GM12878 (cell line): Measurements from ENCODE around the gene SNX3. TPM values are rescaled to one million over a fixed set of nuclear protein-coding genes. Genes with fewer than 3 reads are reported as not detected.

Experiments used
- ATAC-seq: fragments of 200-7000 bp; cut with Tn5 transposase; 3 replicates; pipeline ENCODE4 v1.9.1; 2020; ENCODE audit warnings: mild to moderate bottlenecking, moderate library complexity
- BruUV-seq: library from RNA; stranded (reverse); fragments of 400-500 nt; replicated peaks from 2 replicates; lab custom pipeline; 2021; lab: Mats Ljungman, UMichigan
- CTCF ChIA-PET: fragments of 300-600 bp; sonication (Branson Sonifier 250); formaldehyde crosslinking; extraction: SDS; loops from one replicate; lab custom pipeline; 2021; ENCODE audit warnings: inconsistent platforms; lab: Yijun Ruan, JAX
- POLR2A ChIA-PET: fragments of 350-600 bp; formaldehyde crosslinking; extraction: SDS; loops from one replicate; lab custom pipeline; 2021; ENCODE audit warnings: inconsistent platforms; lab: Charles Lee
- RAD21 ChIA-PET: fragments of 300-600 bp; sonication (Branson Sonifier 250); formaldehyde crosslinking; loops from one replicate; lab custom pipeline; 2023; ENCODE audit warnings: antibody characterized with exemption; ENCODE audit not compliant: unreplicated experiment; lab: Charles Lee
- SMC1A ChIA-PET: fragments of 300-600 bp; sonication (Branson Sonifier 250); formaldehyde crosslinking; loops from one replicate; lab custom pipeline; 2023; ENCODE audit not compliant: unreplicated experiment, uncharacterized antibody; lab: Charles Lee
- DNase-seq: peaks from one replicate; pipeline ENCODE4 v3.0.0-alpha.2; 2011; ENCODE audit warnings: low read depth, low spot score
- FAIRE-seq: peaks from 3 replicates; lab custom pipeline; 2011; peaks lifted over from hg19 to GRCh38; lab: Jason Lieb, UNC
- H2AFZ ChIP-seq: 2 replicates; pipeline ENCODE4 v1.6.0; 2011; ENCODE audit warnings: low read depth, low read length, control low read depth; ENCODE audit not compliant: control insufficient read depth
- H3K27ac ChIP-seq: 2 replicates; pipeline ENCODE4 v1.5.1; 2011; ENCODE audit warnings: control low read depth; ENCODE audit not compliant: control insufficient read depth, insufficient read depth
- H3K27me3 ChIP-seq, 2 experiments: replicated peaks in 1 of 2; 2 replicates each; pipeline versions ENCODE4 v1.6.0 to v1.6.1; 2011; ENCODE audit warnings: low read length in 1 of 2; ENCODE audit not compliant: control insufficient read depth in 2 of 2, insufficient read depth in 2 of 2
- H3K36me3 ChIP-seq, 2 experiments: 2 replicates each; pipeline ENCODE4 v1.5.1; 2011; ENCODE audit warnings: low read length in 1 of 2; ENCODE audit not compliant: control insufficient read depth in 2 of 2, insufficient read depth in 2 of 2
- H3K4me1 ChIP-seq: 2 replicates; pipeline ENCODE4 v1.6.1; 2011; ENCODE audit warnings: mild to moderate bottlenecking, low read length, moderate library complexity, mixed read lengths; ENCODE audit not compliant: control insufficient read depth, insufficient read depth
- H3K4me2 ChIP-seq: 2 replicates; pipeline ENCODE4 v1.6.0; 2011; ENCODE audit warnings: control low read depth; ENCODE audit not compliant: control insufficient read depth, insufficient read depth
- H3K4me3 ChIP-seq: fragments of 200-600 bp; sonication (generic); 2 replicates; pipeline ENCODE4 v1.5.1; 2016
- H3K79me2 ChIP-seq: 2 replicates; pipeline ENCODE4 v1.6.0; 2011; ENCODE audit warnings: low read length; ENCODE audit not compliant: control insufficient read depth, insufficient read depth
- H3K9ac ChIP-seq: 2 replicates; pipeline ENCODE4 v1.8.0; 2011; ENCODE audit warnings: low read length, control low read depth, mixed read lengths; ENCODE audit not compliant: control insufficient read depth, insufficient read depth
- H3K9me3 ChIP-seq: replicated peaks from 3 replicates; pipeline ENCODE4 v1.5.1; 2011; ENCODE audit warnings: mild to moderate bottlenecking, low read length; ENCODE audit not compliant: control insufficient read depth, insufficient read depth
- H4K20me1 ChIP-seq: 2 replicates; pipeline ENCODE4 v1.6.0; 2011; ENCODE audit not compliant: control insufficient read depth, insufficient read depth
- BACH1 ChIP-seq: fragments of 450-650 bp; IDR thresholded peaks from 2 replicates; pipeline ENCODE4 v1.6.1; 2017; ENCODE audit warnings: mild to moderate bottlenecking, borderline replicate concordance
- EP300 ChIP-seq, 2 experiments: fragments of 150-350 bp in 1 of 2; IDR thresholded peaks; 2 replicates each; pipeline ENCODE4 v1.6.1; 2011 to 2012; ENCODE audit warnings: low read depth in 2 of 2, low read length in 2 of 2, borderline replicate concordance in 1 of 2, improper control_type of control experiment in 1 of 2, inconsistent platforms in 1 of 2; ENCODE audit not compliant: control insufficient read depth in 1 of 2
- ETV6 ChIP-seq, 2 experiments: fragments of 450-650 bp in 1 of 2; IDR thresholded peaks in 1 of 2; conservative IDR thresholded peaks in 1 of 2; 2 replicates each; pipeline ENCODE4 v1.6.1; 2014; ENCODE audit warnings: antibody characterized with exemption in 1 of 2, borderline replicate concordance in 1 of 2, low read depth in 1 of 2, mild to moderate bottlenecking in 1 of 2, moderate library complexity in 1 of 2
- GABPA ChIP-seq: IDR thresholded peaks from 2 replicates; pipeline ENCODE4 v1.6.1; 2014; ENCODE audit warnings: antibody characterized with exemption, low read depth, mild to moderate bottlenecking, inconsistent platforms
- MTA3 ChIP-seq: IDR thresholded peaks from 2 replicates; pipeline ENCODE4 v1.6.1; 2012; ENCODE audit warnings: low read length, inconsistent platforms, borderline replicate concordance
- NFIC ChIP-seq: IDR thresholded peaks from 2 replicates; pipeline ENCODE4 v1.6.1; 2012; ENCODE audit warnings: low read depth, mild to moderate bottlenecking, inconsistent platforms, low read length, moderate library complexity
- NR2F1 ChIP-seq: fragments of 450-650 bp; conservative IDR thresholded peaks from 2 replicates; pipeline ENCODE4 v1.6.1; 2017; ENCODE audit warnings: mild to moderate bottlenecking
- RUNX3 ChIP-seq: IDR thresholded peaks from 2 replicates; pipeline ENCODE4 v1.6.1; 2012; ENCODE audit warnings: low read length, inconsistent platforms
- TCF3 ChIP-seq: IDR thresholded peaks from 2 replicates; pipeline ENCODE4 v1.6.1; 2012; ENCODE audit warnings: low read depth, mild to moderate bottlenecking, low read length, borderline replicate concordance; ENCODE audit not compliant: insufficient read depth
- WGBS: methylation state at CpG from one replicate; pipeline ENCODE4 v1.1.6; 2016; ENCODE audit warnings: low lambda C conversion rate; ENCODE audit not compliant: insufficient replicate concordance, insufficient coverage; ENCODE audit errors: missing lambda C conversion rate; 5-methylcytosine and 5-hydroxymethylcytosine counted together
- in situ Hi-C: fragments of 300-500 bp; cut with MboI; formaldehyde crosslinking; loops from 9 replicates; pipeline ENCODE4 v1.14.3; 2018; ENCODE audit warnings: mixed read lengths
- intact Hi-C: fragments of 100-400 bp; cut with micrococcal nuclease; formaldehyde crosslinking; loops from one replicate; pipeline ENCODE4 v1.14.2; 2022; ENCODE audit not compliant: unreplicated experiment
- polyA plus RNA-seq, 11 experiments: library from polyadenylated mRNA; depleted of rRNA in 4 of 11; unstranded in 6 of 11; stranded (reverse) in 5 of 11; fragments of >200 nt; fragmentation: Nextera tagmentation in 4 of 11; fragmentation: Illumina TruSeq in 1 of 11; extraction: Ambion mirVana in 4 of 11; extraction: Trizol in 1 of 11; gene quantifications; 1 replicate in 1 of 11; 2 replicates in 10 of 11; pipeline versions ENCODE4 v1.2.1 to v1.2.3, GENCODE V29; 2011 to 2016; ENCODE audit warnings: inconsistent platforms in 2 of 11, missing spikeins in 2 of 11, low read depth in 1 of 11
- total RNA-seq, 4 experiments: library from RNA; depleted of rRNA in 3 of 4; stranded (reverse); fragments of >200 nt in 3 of 4; fragmentation: Illumina TruSeq in 1 of 4; extraction: Trizol in 1 of 4; gene quantifications; 2 replicates each; pipeline versions ENCODE4 v1.2.1 to v1.2.3, GENCODE V29; 2013 to 2021

Gene SNX3
- total and polyA plus RNA-seq, 10 of the 15 experiments (the other 5 are each of a cell fraction or from before 2014, with no cell fraction given): 43.7 to 297 (median 95.6) TPM

GRCh38 chr6:108179741-108180140 is 81.1 kb downstream of the SNX3 start:
- ATAC-seq (no peak), DNase-seq (no peak), FAIRE-seq (no peak)
- no peaks in the 10 kb centered on the region for H3K79me2 ChIP-seq
- ChIA-PET SMC1A (interaction anchor here (2.8 kb wide), 1 partner anchor 8 kb away, joined by 7 read pairs; no protein-coding TSS in a partner anchor), POLR2A (no interaction called here), RAD21 (no interaction called here), CTCF (interaction anchor here (0.7 to 1.5 kb wide), 3 partner anchors 8 to 344 kb away, joined by 3 to 5 read pairs (median 3); no protein-coding TSS in a partner anchor)
- in situ Hi-C loops (no loop called here), intact Hi-C loops (no loop called here)
- TF ChIP-seq MTA3 (no peak), GABPA (no peak), NFIC (no peak), TCF3 (no peak), EP300 (IDR thresholded peaks at IDR 0.05; ENCODE audit: borderline replicate concordance in 1 of 2, control insufficient read depth in 1 of 2, low read depth in 2 of 2, low read length in 2 of 2) (no peak), RUNX3 (no peak), ETV6 (conservative IDR thresholded peaks at IDR 0.05 in 1 of 2, IDR thresholded peaks at IDR 0.05 in 1 of 2; ENCODE audit: borderline replicate concordance in 1 of 2, low read depth in 1 of 2) (no peak), BACH1 (no peak), NR2F1 (no peak)
- H3K4me1 ChIP-seq: no peaks in the 10 kb centered on the region
- H3K27ac ChIP-seq: no peak overlapping the region
- H3K4me3 ChIP-seq: no peak overlapping the region
- no peak overlapping the region for H3K9ac ChIP-seq
- no peaks in the 10 kb centered on the region for H4K20me1 ChIP-seq
- no TSS peak for BruUV-seq
- H3K27me3 ChIP-seq: peaks cover 18 to 23% of the 10 kb centered on the region in 2 experiments
- H2AFZ ChIP-seq: no peak overlapping the region
- H3K9me3 ChIP-seq: no peaks in the 10 kb centered on the region; the same call in 2 of the 3 replicates
- H3K4me2 ChIP-seq: no peak overlapping the region
- H3K36me3 ChIP-seq: no peaks in the 10 kb centered on the region
- 0% methylated on average over 4 of the region's 4 CpGs for WGBS
